DND-41 (cell line): Measurements from ENCODE around the gene ACAP1.

ENCODE experiments used
- CTCF ChIP-seq: IDR thresholded peaks from 2 replicates; pipeline ENCODE4 v1.5.1; 2012; ENCODE audit warnings: borderline replicate concordance, low read length, moderate library complexity, mild to moderate bottlenecking; ENCODE audit not compliant: poor library complexity, severe bottlenecking; ENCODE audit errors: extremely low read depth
- EZH2 ChIP-seq: IDR thresholded peaks from 3 replicates; pipeline ENCODE4 v1.6.1; 2012; ENCODE audit warnings: borderline replicate concordance, low read depth, mild to moderate bottlenecking, moderate library complexity, low read length, inconsistent platforms; ENCODE audit not compliant: severe bottlenecking

GRCh38 chr17:7311110-7311705, 25.1 kb upstream of the ACAP1 start:
- TF ChIP-seq CTCF (no peak), EZH2 (no peak)
